RCC 7860 (cell line): Measurements from ENCODE around the gene MBP.
A peak's percentile ranks its signal among the peaks of the same experiment; 100 is the strongest.

Experiments used
- DNase-seq: peaks from one replicate; pipeline ENCODE4 v3.0.0-alpha.2; 2015; ENCODE audit warnings: low spot score
- FAIRE-seq: peaks from 2 replicates; lab custom pipeline; 2012; peaks lifted over from hg19 to GRCh38; lab: Jason Lieb, UNC

MBP gene

GRCh38 chr18:77013811-77014521 is 118.6 kb downstream of the MBP start:
- DNase-seq: no peak
- FAIRE-seq: no peak

- no peak for DNase-seq
- no peak for FAIRE-seq
Observed at GRCh38 chr18:77012806-77013541, 119.6 kb downstream of the MBP start.

- FAIRE-seq (no peak), DNase-seq (no peak)
Observed at GRCh38 chr18:77012120-77012519, 120.5 kb downstream of the MBP start.

- no peak for DNase-seq
- FAIRE-seq: no peak
Observed at GRCh38 chr18:77009675-77010074, 122.9 kb downstream of the MBP start.

- DNase-seq: no peak
- FAIRE-seq: no peak
Observed at GRCh38 chr18:77008576-77009315, 123.8 kb downstream of the MBP start.

- no peak for DNase-seq
- no peak for FAIRE-seq
Observed at GRCh38 chr18:77008006-77008405, 124.6 kb downstream of the MBP start.

- no peak for FAIRE-seq
- no peak for DNase-seq
Observed at GRCh38 chr18:77007251-77007650, 125.3 kb downstream of the MBP start.

GRCh38 chr18:77006305-77007175 is 126.0 kb downstream of the MBP start:
- no peak for DNase-seq
- no peak for FAIRE-seq

- DNase-seq (no peak), FAIRE-seq (no peak)
Observed at GRCh38 chr18:77005651-77006195, 126.9 kb downstream of the MBP start.

- FAIRE-seq (no peak), DNase-seq (no peak)
Observed at GRCh38 chr18:77004555-77005380, 127.8 kb downstream of the MBP start.

- FAIRE-seq: no peak
- DNase-seq: no peak
Observed at GRCh38 chr18:77003316-77003715, 129.3 kb downstream of the MBP start.

GRCh38 chr18:77002496-77002895 is 130.1 kb downstream of the MBP start:
- no peak for DNase-seq

GRCh38 chr18:77001979-77002378 is 130.6 kb downstream of the MBP start:
- no peak for DNase-seq

More at GRCh38 chr18:77002496-77002895, 130.1 kb downstream of the MBP start:
- no peak for FAIRE-seq

GRCh38 chr18:77001041-77001440 is 131.5 kb downstream of the MBP start:
- FAIRE-seq (no peak), DNase-seq (no peak)

More at GRCh38 chr18:77001979-77002378, 130.6 kb downstream of the MBP start:
- FAIRE-seq: no peak

- FAIRE-seq (peak; percentile 14), DNase-seq (no peak)
Observed at GRCh38 chr18:77000527-77000926, 132.1 kb downstream of the MBP start.

GRCh38 chr18:76999077-76999476 is 133.5 kb downstream of the MBP start:
- no peak for DNase-seq
- no peak for FAIRE-seq

GRCh38 chr18:76997951-76998808 is 134.4 kb downstream of the MBP start:
- FAIRE-seq (no peak), DNase-seq (no peak)

GRCh38 chr18:76996429-76996828 is 136.2 kb downstream of the MBP start:
- no peak for DNase-seq
- FAIRE-seq: no peak

- FAIRE-seq (no peak), DNase-seq (no peak)
Observed at GRCh38 chr18:76995896-76996295, 136.7 kb downstream of the MBP start.
